AML-193 (cell line): Measurements from ENCODE around the gene KCNMA1.

Experiments used
- DNase-seq, 2 experiments: peaks; one replicate each; lab custom pipeline; 2025; lab: John Stamatoyannopoulos, UW

KCNMA1 gene

GRCh38 chr10:76937181-76937600, 700.4 kb downstream of the KCNMA1 start:
- no peak for DNase-seq

- DNase-seq: no peak
Measured at GRCh38 chr10:76935941-76936613, 701.5 kb downstream of the KCNMA1 start.

- no peak for DNase-seq
Measured at GRCh38 chr10:76928565-76928964, 709.0 kb downstream of the KCNMA1 start.

- no peak for DNase-seq
Measured at GRCh38 chr10:76925636-76926405, 711.8 kb downstream of the KCNMA1 start.

- DNase-seq: no peak
Measured at GRCh38 chr10:76922666-76923065, 714.9 kb downstream of the KCNMA1 start.

GRCh38 chr10:76921383-76922010, 716.1 kb downstream of the KCNMA1 start:
- DNase-seq: no peak

- DNase-seq: no peak
Measured at GRCh38 chr10:76920581-76920980, 717.0 kb downstream of the KCNMA1 start.

GRCh38 chr10:76918106-76918505, 719.5 kb downstream of the KCNMA1 start:
- no peak for DNase-seq

- no peak for DNase-seq
Measured at GRCh38 chr10:76917071-76917470, 720.5 kb downstream of the KCNMA1 start.

- no peak for DNase-seq
Measured at GRCh38 chr10:76916536-76916935, 721.1 kb downstream of the KCNMA1 start.

- DNase-seq: no peak
Measured at GRCh38 chr10:76915316-76915715, 722.3 kb downstream of the KCNMA1 start.

GRCh38 chr10:76911184-76911583, 726.4 kb downstream of the KCNMA1 start:
- no peak for DNase-seq

- no peak for DNase-seq
Measured at GRCh38 chr10:76910184-76910962, 727.2 kb downstream of the KCNMA1 start.

- no peak for DNase-seq
Measured at GRCh38 chr10:76906256-76906655, 731.4 kb downstream of the KCNMA1 start.

GRCh38 chr10:76905251-76905650, 732.4 kb downstream of the KCNMA1 start:
- DNase-seq: no peak

- DNase-seq: no peak
Measured at GRCh38 chr10:76903387-76903945, 734.1 kb downstream of the KCNMA1 start.

GRCh38 chr10:76902949-76903348, 734.7 kb downstream of the KCNMA1 start:
- peak; percentile 15 to 43 for DNase-seq

GRCh38 chr10:76901701-76902100, 735.9 kb downstream of the KCNMA1 start:
- no peak for DNase-seq

- DNase-seq: no peak
Measured at GRCh38 chr10:76899490-76899889, 738.1 kb downstream of the KCNMA1 start.

GRCh38 chr10:76892766-76893479, 744.7 kb downstream of the KCNMA1 start:
- DNase-seq: no peak
